Measurements from ENCODE around the gene DIAPH3.
A peak's percentile ranks its signal among the peaks of the same experiment; 100 is the strongest.

The DIAPH3 gene

DNA sequence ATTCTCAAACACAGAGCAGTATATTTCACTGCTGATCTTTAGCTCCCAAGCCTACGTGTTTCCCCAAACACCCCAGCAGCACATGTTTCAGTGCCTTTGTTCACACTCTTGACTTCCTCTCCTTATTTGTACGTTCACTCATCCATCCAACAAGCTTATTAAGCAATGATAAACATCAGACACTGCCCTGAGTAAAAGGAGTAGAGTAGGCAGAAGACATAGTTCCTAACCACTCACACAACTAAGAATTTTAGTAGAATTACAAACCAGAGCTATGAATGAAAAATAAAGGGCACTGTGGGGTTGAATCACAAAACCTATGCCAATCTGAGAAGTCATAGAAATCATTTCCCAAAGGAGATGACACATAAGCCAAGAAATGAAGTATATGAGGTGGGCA is 213.5 kb downstream of the DIAPH3 start:
- peak; percentile 55 for DNase-seq

DNA sequence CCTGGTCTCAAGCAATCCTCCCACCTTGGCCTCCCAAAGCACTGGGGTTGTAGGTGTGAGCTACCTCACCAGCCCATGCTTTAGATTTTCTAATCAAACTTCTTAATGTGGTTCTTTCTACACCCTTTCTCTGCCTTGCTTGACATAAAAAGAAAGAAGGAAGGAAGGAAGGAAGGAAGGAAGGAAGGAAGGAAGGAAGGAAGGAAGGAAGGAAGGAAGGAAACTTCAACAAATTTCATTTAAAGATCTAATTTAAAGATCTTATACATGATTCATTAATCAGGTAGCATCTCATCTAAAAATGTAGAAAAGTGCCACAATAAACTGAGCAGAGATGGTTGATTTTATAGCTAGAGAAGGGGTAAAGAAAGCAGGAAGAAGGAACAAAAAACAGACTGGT is 215.0 kb downstream of the DIAPH3 start:
- no peak for DNase-seq

DNA sequence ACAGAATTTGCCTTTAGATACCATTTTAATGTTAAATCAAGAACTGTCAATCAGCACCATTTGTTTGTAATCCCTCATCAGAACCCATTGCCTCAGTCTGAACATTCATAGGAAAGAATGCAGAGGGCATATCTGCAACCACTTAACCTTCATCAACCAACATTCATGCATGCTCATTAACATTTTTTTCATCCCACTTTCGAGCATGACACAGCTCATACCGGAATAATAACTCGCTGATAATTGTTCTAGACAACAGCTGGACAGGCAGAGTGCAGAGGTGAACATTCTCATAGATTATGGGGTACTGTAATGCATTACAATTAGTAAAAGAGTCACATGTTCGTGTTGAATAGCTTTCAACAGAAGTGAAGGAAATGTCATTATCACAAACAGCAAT is 216.8 kb downstream of the DIAPH3 start:
- peak; percentile 9 for DNase-seq

DNA sequence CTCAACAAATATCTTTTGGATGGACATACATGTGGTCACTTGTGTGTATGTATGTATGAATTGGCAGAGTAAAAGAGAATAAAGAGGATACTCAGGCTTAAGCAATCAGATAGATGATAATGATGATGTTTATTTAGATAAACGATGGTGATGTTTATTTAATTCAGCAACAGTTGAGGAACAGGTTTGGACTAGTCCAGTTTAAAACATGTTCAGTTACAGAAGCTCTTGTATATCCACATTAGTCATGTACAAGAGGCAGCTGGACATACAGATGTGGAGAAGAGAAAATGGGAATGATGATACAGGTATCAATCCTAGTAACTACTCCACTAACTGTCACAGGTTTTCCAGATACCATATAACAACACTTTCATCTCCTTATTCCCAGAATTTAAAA is 232.1 kb downstream of the DIAPH3 start:
- DNase-seq: no peak

DNA sequence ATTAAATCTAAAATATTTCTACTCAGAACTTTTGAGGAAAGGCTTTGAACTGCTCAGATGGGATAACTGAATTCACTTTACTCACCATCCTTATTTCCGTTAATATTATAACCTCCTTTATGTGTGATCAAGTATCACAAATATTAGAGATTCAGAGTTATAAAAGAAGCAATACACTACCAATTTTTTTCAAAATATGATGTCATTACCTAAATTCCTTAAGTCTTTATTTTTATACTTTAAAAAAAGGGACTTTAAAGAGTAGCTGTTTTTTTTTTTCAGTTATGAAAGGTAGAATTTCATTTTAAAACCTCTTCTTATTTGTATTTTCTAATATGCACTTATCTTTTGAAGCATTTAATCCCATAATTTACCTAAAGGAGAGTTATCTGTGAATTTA is 239.5 kb downstream of the DIAPH3 start:
- DNase-seq: no peak

DNA sequence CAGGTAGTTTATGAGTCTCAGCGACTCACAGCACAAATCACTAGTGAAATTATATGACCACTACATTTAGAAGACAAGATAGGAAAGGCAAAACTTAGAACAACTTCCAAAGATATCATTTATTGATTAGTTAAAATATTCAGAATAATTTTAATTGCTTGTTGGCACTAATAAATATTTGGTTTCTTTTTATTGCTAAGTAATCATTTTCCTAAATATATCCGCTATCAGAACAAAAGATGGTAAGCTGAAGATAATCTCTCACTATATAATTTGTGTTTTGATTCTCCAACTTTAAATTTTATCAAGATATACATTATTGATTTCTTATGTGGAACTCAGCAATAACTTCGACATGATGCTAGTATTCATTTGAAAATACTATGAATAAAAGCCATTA is 248.5 kb downstream of the DIAPH3 start:
- no peak for DNase-seq

DNA sequence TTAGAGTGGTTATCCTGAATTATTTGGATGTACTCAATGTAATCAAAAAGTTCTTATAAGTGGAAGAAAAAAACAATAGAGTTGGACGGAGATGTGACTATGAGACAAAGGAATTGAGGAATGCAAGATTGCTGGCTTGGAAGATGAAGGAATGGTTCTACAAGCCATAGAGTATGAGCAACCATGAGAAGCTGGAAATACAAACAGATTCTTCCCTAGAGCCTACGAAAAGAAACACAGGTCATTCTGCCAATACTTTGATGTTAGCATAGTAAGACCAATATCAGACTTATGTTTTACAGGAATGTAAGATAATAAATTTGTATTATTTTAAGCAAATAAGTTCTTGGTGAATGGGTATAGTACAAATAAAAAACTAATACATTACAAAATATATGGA is 249.2 kb downstream of the DIAPH3 start:
- DNase-seq: peak; percentile 84

DNA sequence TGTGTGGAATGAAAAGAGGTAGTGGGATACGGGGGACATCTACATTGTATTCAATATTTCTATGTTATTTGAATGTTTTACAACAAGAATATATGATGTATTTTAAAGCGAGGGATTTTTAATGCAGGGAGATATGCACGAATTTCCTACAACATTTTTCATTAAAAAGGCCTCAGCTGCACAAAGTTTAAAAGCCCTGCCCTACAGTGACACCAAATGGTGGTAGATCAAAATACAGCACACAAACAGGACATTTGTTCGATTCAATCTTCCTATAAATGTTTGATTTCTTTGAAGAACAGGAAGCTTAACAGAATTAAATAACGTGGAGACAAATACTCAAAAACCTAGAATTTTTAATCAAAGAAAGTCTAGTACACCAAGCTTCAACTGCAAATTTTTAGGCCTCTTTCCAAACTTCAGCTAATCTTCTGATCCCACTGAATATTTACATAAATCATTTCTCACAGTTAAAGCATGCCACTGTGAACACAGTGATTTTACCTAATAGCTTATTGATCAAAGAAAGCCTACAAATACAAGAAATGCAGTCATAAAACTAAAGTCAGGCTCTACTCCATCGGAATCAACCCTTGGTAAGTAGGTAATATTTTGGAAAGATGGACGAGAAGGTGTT is 257.2 kb downstream of the DIAPH3 start:
- DNase-seq: peak; percentile 34

DNA sequence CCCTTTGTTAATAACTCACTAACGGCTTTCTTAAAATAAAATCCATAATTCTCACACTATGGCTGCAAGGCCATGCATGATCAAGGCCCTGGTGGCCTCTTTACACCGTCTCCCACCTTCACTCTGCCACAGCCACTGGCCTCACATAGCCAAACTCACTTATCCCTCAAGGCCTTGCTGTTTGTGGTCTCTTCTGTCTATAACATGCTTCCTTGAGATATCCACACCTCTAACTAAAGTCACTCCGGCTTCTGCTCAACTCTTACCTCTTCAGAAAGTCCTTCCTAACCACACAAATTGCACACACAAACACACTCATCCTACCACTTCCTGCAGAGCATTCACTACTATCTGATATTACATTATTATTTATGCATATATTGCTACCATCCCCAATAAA is 262.5 kb downstream of the DIAPH3 start:
- DNase-seq: no peak

- DNase-seq: no peak
Measured at GRCh38 chr13:59898066-59898465, 265.7 kb downstream of the DIAPH3 start.

DNA sequence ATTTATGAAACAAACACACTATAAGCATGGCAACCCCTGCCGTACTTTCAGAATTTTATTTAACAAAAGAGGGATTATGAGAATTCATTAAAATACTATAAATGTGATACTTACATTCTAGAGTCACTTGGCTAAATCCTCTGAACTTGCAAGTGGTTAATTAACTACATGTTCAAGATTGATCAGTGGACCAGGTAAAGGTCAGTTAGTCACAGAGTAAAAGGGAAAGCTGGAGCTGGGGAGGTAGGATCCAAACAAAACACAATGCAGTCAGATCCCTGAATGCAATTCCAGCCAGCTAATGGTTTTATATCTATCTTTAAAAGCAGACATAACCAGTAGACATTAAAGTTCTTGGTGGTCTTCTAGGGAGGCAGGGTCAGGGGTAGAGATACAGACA is 270.5 kb downstream of the DIAPH3 start:
- DNase-seq: no peak

DNA sequence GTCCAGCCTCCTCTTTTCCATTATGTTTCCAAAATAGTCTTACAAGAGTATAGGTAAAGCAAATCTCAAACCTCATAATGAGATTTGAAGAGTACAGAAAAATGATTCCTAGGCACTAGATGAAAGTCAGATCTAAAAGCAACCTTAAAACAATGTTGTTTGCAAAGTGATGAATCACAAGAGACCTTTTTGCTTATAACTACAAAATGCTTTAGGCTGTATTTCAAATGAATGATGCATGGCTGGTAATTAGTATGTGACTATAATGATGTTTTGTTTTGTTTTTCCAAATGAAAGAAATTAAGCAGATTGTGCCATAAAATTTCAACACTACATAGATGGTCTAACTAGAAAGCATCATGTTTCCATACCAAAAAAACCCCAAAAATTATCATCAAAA is 272.7 kb downstream of the DIAPH3 start:
- no peak for DNase-seq

DNA sequence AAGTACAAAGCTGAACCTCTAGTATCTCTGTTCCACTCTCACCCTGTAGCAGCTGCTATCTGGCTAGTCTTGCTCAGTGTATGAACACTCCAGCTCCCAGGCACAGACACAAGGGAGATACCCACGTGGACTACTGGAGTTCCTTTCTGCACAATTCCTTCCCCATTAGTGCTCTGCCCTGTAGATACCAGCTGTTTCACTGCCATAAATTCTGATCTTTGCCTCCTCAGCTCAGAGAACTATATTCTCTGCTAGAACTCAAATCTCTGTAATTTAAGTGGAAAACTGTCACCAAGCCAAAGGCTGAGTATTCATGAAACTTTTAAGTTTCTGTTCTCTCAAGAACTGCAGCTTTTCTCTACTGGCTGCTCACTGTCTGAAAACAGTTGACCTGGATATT is 273.7 kb downstream of the DIAPH3 start:
- no peak for DNase-seq

DNA sequence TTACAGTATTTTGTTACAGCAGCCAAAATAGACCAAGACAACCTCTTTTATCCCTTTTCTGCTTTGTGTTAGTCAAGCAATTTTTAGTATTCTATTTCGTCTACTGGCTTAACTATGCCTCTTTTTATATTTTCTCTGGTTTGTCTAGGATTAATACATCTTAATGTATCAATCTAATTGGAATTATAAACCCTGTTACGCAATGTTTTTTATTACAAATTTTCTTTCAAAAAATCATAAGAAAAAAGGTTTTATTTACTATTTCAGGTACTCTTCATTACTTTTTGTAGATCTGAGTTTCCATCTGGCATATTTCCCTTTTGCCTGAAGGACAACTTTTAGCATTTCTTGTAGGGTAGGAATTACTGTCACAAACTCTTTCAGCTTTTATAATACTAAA is 275.3 kb downstream of the DIAPH3 start:
- no peak for DNase-seq

DNA sequence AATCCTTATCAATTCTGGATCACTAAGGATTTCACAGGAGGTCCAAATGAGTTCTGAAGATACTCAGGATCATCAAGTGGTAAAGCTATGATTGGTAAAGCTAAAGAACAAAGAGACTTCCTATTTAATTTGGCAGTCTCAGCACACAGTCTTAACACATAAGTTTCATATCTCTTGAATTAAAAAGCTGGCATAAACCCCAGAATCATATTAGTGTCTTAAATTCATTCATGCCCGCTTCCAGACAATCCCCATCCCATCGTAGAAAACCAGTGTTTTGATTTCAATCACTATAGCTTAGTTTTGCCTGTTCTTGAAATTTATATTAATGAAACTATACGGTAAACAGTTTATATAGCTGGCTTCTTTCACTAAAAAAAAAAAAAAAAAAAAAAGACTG is 278.7 kb downstream of the DIAPH3 start:
- no peak for DNase-seq

DNA sequence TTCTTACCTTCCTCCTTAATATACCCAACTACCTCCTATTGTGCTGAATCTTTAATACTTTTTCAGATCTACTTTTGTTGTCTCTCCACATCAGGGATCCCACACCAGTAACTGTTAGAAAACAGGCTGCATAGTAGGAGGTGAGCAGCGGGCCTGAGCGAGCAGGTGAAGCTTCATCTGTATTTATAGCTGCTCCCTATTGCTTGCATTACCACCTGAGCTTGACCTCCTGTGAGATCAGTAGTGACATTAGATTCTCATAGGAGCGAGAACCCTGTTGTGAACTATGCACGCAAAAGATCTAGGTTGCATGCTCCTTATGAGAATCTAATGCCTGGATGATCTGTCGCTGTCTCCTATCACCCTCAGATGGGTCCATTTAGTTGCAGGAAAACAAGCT is 279.8 kb downstream of the DIAPH3 start:
- DNase-seq: no peak

- peak; percentile 19 for DNase-seq
Measured at GRCh38 chr13:59880468-59880867, 283.3 kb downstream of the DIAPH3 start.

- no peak for DNase-seq
Measured at GRCh38 chr13:59879281-59879680, 284.4 kb downstream of the DIAPH3 start.

- peak; percentile 40 for DNase-seq
Measured at GRCh38 chr13:59877933-59878332, 285.8 kb downstream of the DIAPH3 start.

DNA sequence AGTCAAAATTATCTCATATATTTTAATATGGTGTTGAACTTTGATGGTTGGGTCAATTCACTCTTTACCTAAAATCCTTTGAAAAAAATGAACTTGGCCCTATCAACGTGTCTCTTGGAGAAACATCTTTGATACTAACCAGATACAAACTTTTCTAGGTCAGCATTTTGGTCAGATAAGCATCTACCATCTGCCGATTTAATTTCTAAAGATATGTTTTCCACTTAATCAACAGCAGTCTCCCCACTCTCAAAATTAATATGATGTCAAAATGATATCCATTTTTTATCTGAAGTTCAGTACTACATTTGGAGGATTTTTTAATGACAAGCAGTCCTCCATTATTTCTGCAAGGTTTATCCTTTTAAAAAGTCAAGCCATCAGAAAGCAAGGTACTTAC is 288.8 kb downstream of the DIAPH3 start:
- no peak for DNase-seq

GRCh38 chr13:59873856-59874255 is 289.9 kb downstream of the DIAPH3 start:
- DNase-seq: no peak

- DNase-seq: no peak
Measured at GRCh38 chr13:59873309-59873708, 290.4 kb downstream of the DIAPH3 start.

GRCh38 chr13:59867867-59868266 is 295.9 kb downstream of the DIAPH3 start:
- no peak for DNase-seq

GRCh38 chr13:59865398-59865797 is 298.3 kb downstream of the DIAPH3 start:
- DNase-seq: no peak

GRCh38 chr13:59863621-59864020 is 300.1 kb downstream of the DIAPH3 start:
- no peak for DNase-seq

All from fibroblast of skin of back (primary cell).